CD8-positive, alpha-beta memory T cell (primary cell): ENCODE results near the gene TMPRSS13. TPM values are rescaled to one million over a fixed set of nuclear protein-coding genes. Genes with fewer than 3 reads are reported as not detected.

ENCODE experiments used
- CTCF ChIA-PET: fragments of 350-600 bp; sonication (Branson Sonifier 250); formaldehyde crosslinking; loops from one replicate; lab custom pipeline; 2021; ENCODE audit warnings: antibody characterized with exemption; lab: Charles Lee
- POLR2A ChIA-PET: fragments of 350-600 bp; sonication (Branson Sonifier 250); formaldehyde crosslinking; loops from one replicate; lab custom pipeline; 2021; ENCODE audit warnings: antibody characterized with exemption; lab: Charles Lee
- DNase-seq, 5 donors: peaks; one replicate each; pipeline versions ENCODE4 v3.0.0 to v3.0.0-alpha.2; 2020 to 2022; ENCODE audit warnings: mixed read lengths in 1 of 5
- H3K27ac ChIP-seq: one replicate; pipeline ENCODE4 v1.7.0; 2013; ENCODE audit warnings: low read depth, mild to moderate bottlenecking, low read length, moderate library complexity
- H3K27me3 ChIP-seq: 2 replicates; pipeline ENCODE4 v1.7.0; 2013; ENCODE audit warnings: low read length, mild to moderate bottlenecking; ENCODE audit not compliant: insufficient read depth, poor library complexity, severe bottlenecking
- H3K36me3 ChIP-seq: 2 replicates; pipeline ENCODE4 v1.7.0; 2013; ENCODE audit warnings: mild to moderate bottlenecking, low read length, moderate library complexity; ENCODE audit not compliant: insufficient read depth
- H3K4me1 ChIP-seq: 2 replicates; pipeline ENCODE4 v1.7.0; 2013; ENCODE audit warnings: mild to moderate bottlenecking, low read length, moderate library complexity; ENCODE audit not compliant: insufficient read depth
- H3K4me3 ChIP-seq: 2 replicates; pipeline ENCODE4 v1.7.0; 2013; ENCODE audit warnings: mild to moderate bottlenecking, low read length
- H3K9me3 ChIP-seq: 2 replicates; pipeline ENCODE4 v1.7.0; 2013; ENCODE audit warnings: mild to moderate bottlenecking, low read length
- H3K27ac Mint-ChIP-seq, 8 donors: one replicate each; pipeline ENCODE4 v1.8.0; 2020 to 2021; ENCODE audit warnings: mixed read lengths in 8 of 8, mild to moderate bottlenecking in 6 of 8, inconsistent platforms in 3 of 8, moderate library complexity in 3 of 8
- H3K27me3 Mint-ChIP-seq, 2 donors: one replicate each; pipeline ENCODE4 v1.8.0; 2020 to 2021; ENCODE audit warnings: mixed read lengths in 2 of 2, mild to moderate bottlenecking in 1 of 2, moderate library complexity in 1 of 2
- H3K36me3 Mint-ChIP-seq, 3 donors: one replicate each; pipeline ENCODE4 v1.8.0; 2020 to 2021; ENCODE audit warnings: mixed read lengths in 3 of 3, inconsistent platforms in 1 of 3, mild to moderate bottlenecking in 1 of 3
- H3K4me1 Mint-ChIP-seq, 3 donors: one replicate each; pipeline ENCODE4 v1.8.0; 2020 to 2021; ENCODE audit warnings: mixed read lengths in 3 of 3, inconsistent platforms in 1 of 3, mild to moderate bottlenecking in 1 of 3
- H3K4me3 Mint-ChIP-seq, 7 donors: one replicate each; pipeline ENCODE4 v1.8.0; 2020 to 2021; ENCODE audit warnings: mixed read lengths in 7 of 7, mild to moderate bottlenecking in 6 of 7, moderate library complexity in 4 of 7, inconsistent platforms in 2 of 7
- H3K9me3 Mint-ChIP-seq, 5 donors: one replicate each; pipeline ENCODE4 v1.8.0; 2020 to 2022; ENCODE audit warnings: mixed read lengths in 5 of 5, mild to moderate bottlenecking in 3 of 5, moderate library complexity in 2 of 5, inconsistent platforms in 1 of 5
- polyA plus RNA-seq: library from polyadenylated mRNA; unstranded; fragments of 300-500 nt; fragmentation: Illumina TruSeq; gene quantifications from one replicate; pipeline ENCODE4 v1.2.3, GENCODE V29; 2021
- total RNA-seq, 2 experiments: library from RNA; stranded (reverse); gene quantifications; one replicate each; pipeline ENCODE4 v1.2.3, GENCODE V29; 2021

TMPRSS13 gene
- total and polyA plus RNA-seq, 3 experiments from 2014 or later: 1.4 to 1.5 (median 1.5) TPM

GRCh38 chr11:117916956-117917355 is 12.2 kb downstream of the TMPRSS13 start:
- DNase-seq: peak in 1 of 5 donors; percentile 33
- Mint-ChIP-seq H3K36me3 (peaks cover 0 to 2% (median 2%) of the 10 kb centered on the region in 3 donors), H3K27me3 (peaks cover 0 to 3% of the 10 kb centered on the region in 2 donors), H3K27ac (no peak overlapping the region), H3K9me3 (no peaks in the 10 kb centered on the region), H3K4me1 (no peaks in the 10 kb centered on the region), H3K4me3 (no peak overlapping the region)
- Histone ChIP-seq H3K27ac (no peak overlapping the region), H3K36me3 (no peaks in the 10 kb centered on the region), H3K27me3 (no peaks in the 10 kb centered on the region), H3K4me1 (no peaks in the 10 kb centered on the region), H3K4me3 (no peak overlapping the region), H3K9me3 (no peaks in the 10 kb centered on the region)
- POLR2A ChIA-PET: no interaction called here
- CTCF ChIA-PET: interaction anchor here (1.3 kb wide), 1 partner anchor 8 kb away, joined by 3 read pairs; no protein-coding TSS in a partner anchor

- no peaks in the 10 kb centered on the region for H3K36me3 ChIP-seq
- H3K27ac Mint-ChIP-seq: peak overlapping the region in 1 of 8 donors; percentile 5
- H3K36me3 Mint-ChIP-seq: peaks cover 0 to 6% (median 2%) of the 10 kb centered on the region in 3 donors
- no peaks in the 10 kb centered on the region for H3K4me1 Mint-ChIP-seq
- H3K4me1 ChIP-seq: no peaks in the 10 kb centered on the region
- no peak for DNase-seq
- no peak overlapping the region for H3K27ac ChIP-seq
- CTCF ChIA-PET: no interaction called here
- H3K9me3 Mint-ChIP-seq: no peaks in the 10 kb centered on the region
- H3K4me3 ChIP-seq: no peak overlapping the region
- POLR2A ChIA-PET: no interaction called here
- no peaks in the 10 kb centered on the region for H3K27me3 ChIP-seq
- no peak overlapping the region for H3K4me3 Mint-ChIP-seq
- H3K27me3 Mint-ChIP-seq: peaks cover 0 to 3% of the 10 kb centered on the region in 2 donors
- H3K9me3 ChIP-seq: no peaks in the 10 kb centered on the region
These were observed 13.4 kb downstream of the TMPRSS13 start for GRCh38 chr11:117915672-117916235.

- Histone ChIP-seq H3K4me3 (no peak overlapping the region), H3K36me3 (no peaks in the 10 kb centered on the region), H3K27ac (no peak overlapping the region), H3K9me3 (no peaks in the 10 kb centered on the region), H3K27me3 (no peaks in the 10 kb centered on the region), H3K4me1 (no peaks in the 10 kb centered on the region)
- no peak overlapping the region for H3K4me3 Mint-ChIP-seq
- no peaks in the 10 kb centered on the region for H3K9me3 Mint-ChIP-seq
- H3K27me3 Mint-ChIP-seq: peaks cover 0 to 3% of the 10 kb centered on the region in 2 donors
- no peaks in the 10 kb centered on the region for H3K4me1 Mint-ChIP-seq
- DNase-seq: no peak
- peaks cover 0 to 6% (median 2%) of the 10 kb centered on the region in 3 donors for H3K36me3 Mint-ChIP-seq
- ChIA-PET POLR2A (no interaction called here), CTCF (interaction anchor here (1.2 kb wide), 1 partner anchor 32 kb away, joined by 3 read pairs; no protein-coding TSS in a partner anchor)
- peak overlapping the region in 1 of 8 donors; percentile 6 for H3K27ac Mint-ChIP-seq
These were observed 14.1 kb downstream of the TMPRSS13 start for GRCh38 chr11:117914991-117915618.

GRCh38 chr11:117914398-117914761 is 14.8 kb downstream of the TMPRSS13 start:
- Mint-ChIP-seq H3K9me3 (no peaks in the 10 kb centered on the region), H3K36me3 (peaks cover 0 to 6% (median 2%) of the 10 kb centered on the region in 3 donors), H3K4me1 (no peaks in the 10 kb centered on the region), H3K4me3 (no peak overlapping the region), H3K27ac (no peak overlapping the region), H3K27me3 (peaks cover 0 to 3% of the 10 kb centered on the region in 2 donors)
- no peak for DNase-seq
- Histone ChIP-seq H3K4me1 (no peaks in the 10 kb centered on the region), H3K36me3 (no peaks in the 10 kb centered on the region), H3K27me3 (no peaks in the 10 kb centered on the region), H3K9me3 (no peaks in the 10 kb centered on the region), H3K4me3 (no peak overlapping the region), H3K27ac (no peak overlapping the region)
- CTCF ChIA-PET: interaction anchor here (1.2 kb wide), 1 partner anchor 32 kb away, joined by 3 read pairs; no protein-coding TSS in a partner anchor
- POLR2A ChIA-PET: no interaction called here

- Histone ChIP-seq H3K27ac (no peak overlapping the region), H3K4me3 (no peak overlapping the region), H3K4me1 (no peaks in the 10 kb centered on the region), H3K27me3 (no peaks in the 10 kb centered on the region), H3K36me3 (no peaks in the 10 kb centered on the region), H3K9me3 (no peaks in the 10 kb centered on the region)
- no peak for DNase-seq
- H3K9me3 Mint-ChIP-seq: no peaks in the 10 kb centered on the region
- no peak overlapping the region for H3K4me3 Mint-ChIP-seq
- peaks cover 0 to 3% of the 10 kb centered on the region in 2 donors for H3K27me3 Mint-ChIP-seq
- POLR2A ChIA-PET: no interaction called here
- H3K36me3 Mint-ChIP-seq: peaks cover 0 to 6% (median 2%) of the 10 kb centered on the region in 3 donors
- H3K4me1 Mint-ChIP-seq: no peaks in the 10 kb centered on the region
- CTCF ChIA-PET: interaction anchor here (1.2 kb wide), 1 partner anchor 33 kb away, joined by 3 read pairs; no protein-coding TSS in a partner anchor
- peak overlapping the region in 1 of 8 donors; percentile 36 for H3K27ac Mint-ChIP-seq
These were observed 15.3 kb downstream of the TMPRSS13 start for GRCh38 chr11:117913736-117914397.

- H3K27me3 ChIP-seq: no peaks in the 10 kb centered on the region
- no peaks in the 10 kb centered on the region for H3K36me3 ChIP-seq
- CTCF ChIA-PET: no interaction called here
- Mint-ChIP-seq H3K4me1 (peaks cover 1 to 6% (median 5%) of the 10 kb centered on the region in 3 donors), H3K9me3 (no peaks in the 10 kb centered on the region), H3K27me3 (peaks cover 0 to 3% of the 10 kb centered on the region in 2 donors), H3K27ac (no peak overlapping the region), H3K36me3 (peaks cover 0 to 6% (median 4%) of the 10 kb centered on the region in 3 donors), H3K4me3 (no peak overlapping the region)
- no peaks in the 10 kb centered on the region for H3K4me1 ChIP-seq
- DNase-seq: no peak
- no peak overlapping the region for H3K4me3 ChIP-seq
- H3K9me3 ChIP-seq: no peaks in the 10 kb centered on the region
- no peak overlapping the region for H3K27ac ChIP-seq
- POLR2A ChIA-PET: no interaction called here
These were observed 16.7 kb downstream of the TMPRSS13 start for GRCh38 chr11:117912497-117912896.

GRCh38 chr11:117911694-117912093 is 17.5 kb downstream of the TMPRSS13 start:
- POLR2A ChIA-PET: no interaction called here
- H3K4me3 Mint-ChIP-seq: no peak overlapping the region
- Histone ChIP-seq H3K4me1 (no peaks in the 10 kb centered on the region), H3K27me3 (no peaks in the 10 kb centered on the region), H3K27ac (no peak overlapping the region), H3K9me3 (no peaks in the 10 kb centered on the region), H3K36me3 (no peaks in the 10 kb centered on the region), H3K4me3 (no peak overlapping the region)
- DNase-seq: no peak
- H3K27me3 Mint-ChIP-seq: peaks cover 0 to 3% of the 10 kb centered on the region in 2 donors
- CTCF ChIA-PET: no interaction called here
- H3K4me1 Mint-ChIP-seq: peaks cover 6 to 11% (median 7%) of the 10 kb centered on the region in 3 donors
- no peak overlapping the region for H3K27ac Mint-ChIP-seq
- H3K36me3 Mint-ChIP-seq: peaks cover 0 to 6% (median 4%) of the 10 kb centered on the region in 3 donors
- no peaks in the 10 kb centered on the region for H3K9me3 Mint-ChIP-seq
